ENCODE results near the gene CNTNAP5. TPM values are rescaled to one million over a fixed set of nuclear protein-coding genes. Genes with fewer than 3 reads are reported as not detected.

CNTNAP5 gene
- total and polyA plus RNA-seq, 2 of the 8 experiments (the other 6 are each of a cell fraction or from before 2014, with no cell fraction given): 0.11 to 0.76 TPM

DNA sequence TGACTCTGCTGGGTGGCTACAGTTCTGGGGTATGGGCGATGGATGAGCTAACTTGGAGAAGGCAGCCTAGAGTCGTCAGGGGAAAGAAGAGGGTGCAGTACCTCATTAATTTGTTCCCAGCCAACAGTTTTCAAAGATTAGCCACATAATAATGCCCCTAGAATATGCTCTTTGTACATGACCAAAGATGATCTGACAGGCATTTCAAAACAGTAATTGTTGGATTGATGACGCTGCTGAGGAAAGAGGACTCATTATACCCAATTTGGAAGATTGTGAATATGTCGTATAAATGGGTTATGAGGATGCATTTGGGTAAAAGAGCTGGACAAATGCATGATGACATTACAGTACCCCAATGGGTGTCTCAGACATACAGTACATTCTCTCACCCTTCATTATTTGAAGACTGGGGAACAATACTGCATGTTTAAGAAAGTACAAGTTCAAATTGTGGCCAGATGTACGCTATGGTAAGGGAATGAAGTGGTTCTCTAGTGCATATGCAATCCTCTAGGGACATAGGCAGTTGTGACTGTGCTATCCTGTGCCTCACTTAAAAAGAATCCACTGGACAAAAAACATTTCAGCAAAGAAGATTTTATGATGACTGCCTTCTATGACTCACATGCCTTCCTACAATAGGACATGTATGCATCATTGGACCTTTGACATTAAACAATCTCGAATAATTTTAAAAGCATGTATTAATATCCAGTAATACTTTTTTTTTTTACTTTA, 233.2 kb downstream of the CNTNAP5 start:
- H3K9me3 ChIP-seq (ENCODE audit: insufficient read depth in 2 of 2, low read depth in 1 of 2, low read length in 1 of 2): no peaks in the 10 kb centered on the region
- H4K20me1 ChIP-seq (replicated peaks in 1 of 2; ENCODE audit: control insufficient read depth in 1 of 2, insufficient read depth in 2 of 2, low read length in 2 of 2): no peaks in the 10 kb centered on the region
- H3K4ac ChIP-seq (replicated peaks; ENCODE audit: insufficient read length, low read depth, low read length): no peak overlapping the region
- H3K4me3 ChIP-seq (ENCODE audit: extremely low read depth in 1 of 4, insufficient read depth in 2 of 4, low read depth in 3 of 4, low read length in 4 of 4): no peak overlapping the region
- FAIRE-seq (no peak), DNase-seq (ENCODE audit: low read depth in 1 of 2, low spot score in 2 of 2) (no peak)
- H4K91ac ChIP-seq (replicated peaks; ENCODE audit: insufficient read length, low read length): no peak overlapping the region
- no peak overlapping the region for H3K4me2 ChIP-seq (ENCODE audit: insufficient read depth in 1 of 2, low read depth in 2 of 2, low read length in 2 of 2)
- no peak overlapping the region for H2BK5ac ChIP-seq (ENCODE audit: low read depth, low read length)
- no peaks in the 10 kb centered on the region for H3K79me1 ChIP-seq (ENCODE audit: low read depth, low read length)
- H3K18ac ChIP-seq (ENCODE audit: extremely low read depth, low read length): no peak overlapping the region
- H2BK20ac ChIP-seq (ENCODE audit: low read length): no peak overlapping the region
- no peak overlapping the region for H2BK120ac ChIP-seq (replicated peaks; ENCODE audit: low read depth, low read length)
- no peak overlapping the region for H4K8ac ChIP-seq (ENCODE audit: extremely low read depth, insufficient read depth, low read length)
- H2BK12ac ChIP-seq (ENCODE audit: low read depth, low read length): no peak overlapping the region
- H3K23me2 ChIP-seq (ENCODE audit: low read depth, low read length): no peaks in the 10 kb centered on the region
- H3K56ac ChIP-seq (replicated peaks; ENCODE audit: insufficient read length, low read depth, low read length): no peak overlapping the region
- no peaks in the 10 kb centered on the region for H3K36me3 ChIP-seq (ENCODE audit: control insufficient read depth in 2 of 4, insufficient read depth in 4 of 4, low read length in 3 of 4)
- H4K5ac ChIP-seq (ENCODE audit: insufficient read length, low read depth, low read length): no peak overlapping the region
- no peaks in the 10 kb centered on the region for H3K27me3 ChIP-seq (replicated peaks in 1 of 4; ENCODE audit: control insufficient read depth in 3 of 4, extremely low read depth in 1 of 4, insufficient read depth in 3 of 4, low read length in 3 of 4)
- H2AFZ ChIP-seq (ENCODE audit: low read length): no peak overlapping the region
- no peak overlapping the region for H2BK15ac ChIP-seq (ENCODE audit: low read length)
- H3K79me2 ChIP-seq (ENCODE audit: control insufficient read depth in 1 of 2, insufficient read depth in 2 of 2, low read length in 2 of 2): no peaks in the 10 kb centered on the region
- ChIA-PET POLR2A (ENCODE audit: partially characterized antibody) (no interaction called here), CTCF (ENCODE audit: partially characterized antibody) (no interaction called here)
- no peak overlapping the region for H3K14ac ChIP-seq (ENCODE audit: insufficient read length)
- WGBS, 2 experiments (ENCODE audit: extremely low coverage in 1 of 2, insufficient coverage in 1 of 2, insufficient read length in 1 of 2, insufficient replicate concordance in 2 of 2, low coverage in 1 of 2, low lambda C conversion rate in 2 of 2, missing lambda C conversion rate in 1 of 2): 93% methylated on average over 6 of the region's 6 CpGs; no CpG with 5 or more reads in 1 of the 2 experiments
- H2AK5ac ChIP-seq (ENCODE audit: low read depth, low read length): no peak overlapping the region
- no peaks in the 10 kb centered on the region for H3K4me1 ChIP-seq (replicated peaks in 1 of 4; ENCODE audit: control insufficient read depth in 3 of 4, insufficient read depth in 4 of 4, low read length in 3 of 4)
- no peak overlapping the region for H3K9ac ChIP-seq (replicated peaks in 1 of 4; ENCODE audit: extremely low read depth in 1 of 4, low read depth in 3 of 4, low read length in 3 of 4)
- no peak overlapping the region for H3K23ac ChIP-seq (ENCODE audit: insufficient read length)
- no peak overlapping the region for H3K27ac ChIP-seq (ENCODE audit: low read depth, low read length)
- TF ChIP-seq SP1 (IDR thresholded peaks at IDR 0.05; ENCODE audit: low read depth, low read length): no peak
- TF ChIP-seq, protein P1, sequence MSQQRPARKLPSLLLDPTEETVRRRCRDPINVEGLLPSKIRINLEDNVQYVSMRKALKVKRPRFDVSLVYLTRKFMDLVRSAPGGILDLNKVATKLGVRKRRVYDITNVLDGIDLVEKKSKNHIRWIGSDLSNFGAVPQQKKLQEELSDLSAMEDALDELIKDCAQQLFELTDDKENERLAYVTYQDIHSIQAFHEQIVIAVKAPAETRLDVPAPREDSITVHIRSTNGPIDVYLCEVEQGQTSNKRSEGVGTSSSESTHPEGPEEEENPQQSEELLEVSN (IDR thresholded peaks at IDR 0.05): no peak
- no peak for TF ChIP-seq BACH1 (IDR thresholded peaks at IDR 0.05; ENCODE audit: low read length)
- TF ChIP-seq, protein P2, sequence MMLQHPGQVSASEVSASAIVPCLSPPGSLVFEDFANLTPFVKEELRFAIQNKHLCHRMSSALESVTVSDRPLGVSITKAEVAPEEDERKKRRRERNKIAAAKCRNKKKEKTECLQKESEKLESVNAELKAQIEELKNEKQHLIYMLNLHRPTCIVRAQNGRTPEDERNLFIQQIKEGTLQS (IDR thresholded peaks at IDR 0.05; ENCODE audit: insufficient read depth, low read depth, low read length): no peak
- TF ChIP-seq MAFK (IDR thresholded peaks at IDR 0.05; ENCODE audit: low read depth, low read length): no peak
- no peak for TF ChIP-seq GTF2F1 (IDR thresholded peaks at IDR 0.05; ENCODE audit: borderline replicate concordance, low read depth, low read length)

Data from H1 (cell line).